ENCODE results near the gene ZNF428.

The ZNF428 gene

GRCh38 chr19:43625918-43626579, 6.6 kb upstream of the ZNF428 start:
- no peaks in the 10 kb centered on the region for H3K79me2 ChIP-seq (ENCODE audit: insufficient read depth, low read depth)
- H3K9ac ChIP-seq: no peak overlapping the region
- no peaks in the 10 kb centered on the region for H4K20me1 ChIP-seq (ENCODE audit: insufficient read depth)
- H3K36me3 ChIP-seq (ENCODE audit: insufficient read depth): no peaks in the 10 kb centered on the region
- no peak overlapping the region for H3K27ac ChIP-seq
- TF ChIP-seq CTCF (conservative IDR thresholded peaks at IDR 0.05; ENCODE audit: low read depth, low read length): no peak
- H3K4me1 ChIP-seq (ENCODE audit: low read depth, poor library complexity, severe bottlenecking): peaks cover 4% of the 10 kb centered on the region
- H3K4me3 ChIP-seq (IDR thresholded peaks at IDR 0.05; ENCODE audit: insufficient read depth, low read depth, low read length): no peak overlapping the region
- no peaks in the 10 kb centered on the region for H3K27me3 ChIP-seq (ENCODE audit: insufficient read depth, low read depth)
- H2AFZ ChIP-seq (ENCODE audit: low read depth): no peak overlapping the region
- H3K4me2 ChIP-seq: no peak overlapping the region

- Histone ChIP-seq H3K4me1 (ENCODE audit: low read depth, poor library complexity, severe bottlenecking) (peaks cover 9% of the 10 kb centered on the region), H3K4me3 (IDR thresholded peaks at IDR 0.05; ENCODE audit: insufficient read depth, low read depth, low read length) (no peak overlapping the region), H3K27me3 (ENCODE audit: insufficient read depth, low read depth) (no peaks in the 10 kb centered on the region), H3K4me2 (peak overlapping the region; percentile 72; the same call in 1 of the 2 replicates), H3K36me3 (ENCODE audit: insufficient read depth) (no peaks in the 10 kb centered on the region), H3K9ac (no peak overlapping the region), H3K27ac (no peak overlapping the region), H4K20me1 (ENCODE audit: insufficient read depth) (no peaks in the 10 kb centered on the region), H3K79me2 (ENCODE audit: insufficient read depth, low read depth) (no peaks in the 10 kb centered on the region), H2AFZ (ENCODE audit: low read depth) (peak overlapping the region; percentile 46; the same call in 1 of the 2 replicates)
- TF ChIP-seq CTCF (conservative IDR thresholded peaks at IDR 0.05; ENCODE audit: low read depth, low read length): peak; percentile 51; the same call in 1 of the 2 replicates
Measured at GRCh38 chr19:43624933-43625332, 5.5 kb upstream of the ZNF428 start.

- Histone ChIP-seq H3K9ac (no peak overlapping the region), H4K20me1 (ENCODE audit: insufficient read depth) (no peaks in the 10 kb centered on the region), H2AFZ (ENCODE audit: low read depth) (peak overlapping the region; percentile 46; the same call in 1 of the 2 replicates), H3K4me1 (ENCODE audit: low read depth, poor library complexity, severe bottlenecking) (peaks cover 10% of the 10 kb centered on the region), H3K27me3 (ENCODE audit: insufficient read depth, low read depth) (no peaks in the 10 kb centered on the region), H3K4me2 (peak overlapping the region; percentile 72; the same call in 1 of the 2 replicates), H3K4me3 (IDR thresholded peaks at IDR 0.05; ENCODE audit: insufficient read depth, low read depth, low read length) (no peak overlapping the region), H3K27ac (no peak overlapping the region), H3K36me3 (ENCODE audit: insufficient read depth) (no peaks in the 10 kb centered on the region), H3K79me2 (ENCODE audit: insufficient read depth, low read depth) (no peaks in the 10 kb centered on the region)
- TF ChIP-seq CTCF (conservative IDR thresholded peaks at IDR 0.05; ENCODE audit: low read depth, low read length): no peak
Measured at GRCh38 chr19:43623889-43624670, 4.7 kb upstream of the ZNF428 start.

DNA sequence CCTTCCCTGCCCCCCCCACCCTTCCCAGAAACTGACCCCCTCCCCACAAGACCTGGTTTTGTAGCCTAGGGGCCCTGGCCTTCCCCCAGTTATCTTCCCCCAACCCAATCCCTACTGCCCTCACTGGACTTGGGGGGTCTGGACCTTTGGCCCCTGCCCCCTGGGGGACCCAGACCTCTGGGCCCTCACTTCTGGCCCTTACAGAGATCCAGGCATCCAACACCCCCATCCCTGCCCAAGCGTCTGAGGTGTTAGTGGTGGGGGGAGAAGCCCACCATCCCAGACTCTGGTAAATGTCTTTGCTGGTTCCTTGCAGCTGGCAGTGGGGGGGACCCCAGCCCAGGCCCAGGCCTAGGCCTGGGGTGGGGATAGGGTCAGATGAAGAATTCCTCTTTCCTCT, 3.5 kb upstream of the ZNF428 start:
- no peak for TF ChIP-seq CTCF (conservative IDR thresholded peaks at IDR 0.05; ENCODE audit: low read depth, low read length)
- no peak overlapping the region for H3K27ac ChIP-seq
- peaks cover 8% of the 10 kb centered on the region; the same call in 1 of the 2 replicates for H3K79me2 ChIP-seq (ENCODE audit: insufficient read depth, low read depth)
- H4K20me1 ChIP-seq (ENCODE audit: insufficient read depth): no peaks in the 10 kb centered on the region
- no peaks in the 10 kb centered on the region for H3K27me3 ChIP-seq (ENCODE audit: insufficient read depth, low read depth)
- H3K36me3 ChIP-seq (ENCODE audit: insufficient read depth): no peaks in the 10 kb centered on the region
- H3K9ac ChIP-seq: no peak overlapping the region
- H3K4me2 ChIP-seq: no peak overlapping the region
- no peak overlapping the region for H2AFZ ChIP-seq (ENCODE audit: low read depth)
- H3K4me3 ChIP-seq (IDR thresholded peaks at IDR 0.05; ENCODE audit: insufficient read depth, low read depth, low read length): no peak overlapping the region
- H3K4me1 ChIP-seq (ENCODE audit: low read depth, poor library complexity, severe bottlenecking): peaks cover 16% of the 10 kb centered on the region
